Spleen (tissue), 7 donors: ENCODE data around the gene CMSS1.

Experiments
- CTCF ChIP-seq, 11 experiments: fragments of 200-600 bp in 7 of 11; fragments of 450-650 bp in 4 of 11; sonication (generic) in 4 of 11; IDR thresholded peaks in 8 of 11; conservative IDR thresholded peaks in 3 of 11; 1 replicate in 7 of 11; 2 replicates in 4 of 11; pipeline versions ENCODE4 v1.4.0 to v1.8.0; 2016 to 2021; ENCODE audit warnings: antibody characterized with exemption in 11 of 11, inconsistent platforms in 4 of 11, mild to moderate bottlenecking in 1 of 11
- POLR2A ChIP-seq, 3 donors: fragments of 450-650 bp; IDR thresholded peaks; one replicate each; pipeline ENCODE4 v1.5.1; 2017; ENCODE audit warnings: antibody characterized with exemption in 3 of 3, mild to moderate bottlenecking in 1 of 3
- POLR2AphosphoS5 ChIP-seq, 3 donors: sonication (generic); formaldehyde crosslinking; IDR thresholded peaks; one replicate each; pipeline ENCODE4 v1.5.1; 2017; ENCODE audit warnings: antibody characterized with exemption in 3 of 3
- donor health status: DM: no; HTN: no; CAD: no; lungs with moderate emphysema.
- donor health status: DM: no; HTN: no; CAD: no.
- donor health status: DM: no; HTN: no; CAD: no.

DNA sequence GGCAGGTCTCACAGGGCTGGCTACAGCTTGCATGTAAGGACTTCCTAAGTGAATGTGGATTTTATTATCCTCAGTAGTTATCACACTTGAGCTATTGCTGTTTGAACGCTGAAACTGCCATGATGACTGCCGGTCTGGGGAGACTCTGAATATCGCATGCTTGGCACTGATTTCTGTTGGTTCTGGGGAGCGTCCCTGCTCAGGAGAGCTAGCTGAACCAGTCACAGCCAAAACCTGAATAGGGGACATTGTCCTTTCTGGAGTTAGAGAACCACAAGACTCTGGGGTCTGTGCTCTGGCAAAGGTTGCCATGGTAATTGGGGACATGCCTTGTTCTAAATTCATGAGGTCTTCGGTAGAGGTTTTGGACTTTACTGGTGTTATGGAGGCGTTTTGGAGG, 30.8 kb downstream of the CMSS1 start:
- TF ChIP-seq CTCF (IDR thresholded peaks at IDR 0.05 in 8 of 11, conservative IDR thresholded peaks at IDR 0.05 in 3 of 11) (no peak), POLR2AphosphoS5 (IDR thresholded peaks at IDR 0.05) (no peak), POLR2A (IDR thresholded peaks at IDR 0.05) (no peak)
